ENCODE results near the gene TSPAN32. TPM values are rescaled to one million over a fixed set of nuclear protein-coding genes. Genes with fewer than 3 reads are reported as not detected.
A peak's percentile ranks its signal among the peaks of the same experiment; 100 is the strongest.

TSPAN32 gene
- polyA plus RNA-seq, 6 donors from 2014 or later, result 6.5 to 24.0 (median 13.5) TPM

DNA sequence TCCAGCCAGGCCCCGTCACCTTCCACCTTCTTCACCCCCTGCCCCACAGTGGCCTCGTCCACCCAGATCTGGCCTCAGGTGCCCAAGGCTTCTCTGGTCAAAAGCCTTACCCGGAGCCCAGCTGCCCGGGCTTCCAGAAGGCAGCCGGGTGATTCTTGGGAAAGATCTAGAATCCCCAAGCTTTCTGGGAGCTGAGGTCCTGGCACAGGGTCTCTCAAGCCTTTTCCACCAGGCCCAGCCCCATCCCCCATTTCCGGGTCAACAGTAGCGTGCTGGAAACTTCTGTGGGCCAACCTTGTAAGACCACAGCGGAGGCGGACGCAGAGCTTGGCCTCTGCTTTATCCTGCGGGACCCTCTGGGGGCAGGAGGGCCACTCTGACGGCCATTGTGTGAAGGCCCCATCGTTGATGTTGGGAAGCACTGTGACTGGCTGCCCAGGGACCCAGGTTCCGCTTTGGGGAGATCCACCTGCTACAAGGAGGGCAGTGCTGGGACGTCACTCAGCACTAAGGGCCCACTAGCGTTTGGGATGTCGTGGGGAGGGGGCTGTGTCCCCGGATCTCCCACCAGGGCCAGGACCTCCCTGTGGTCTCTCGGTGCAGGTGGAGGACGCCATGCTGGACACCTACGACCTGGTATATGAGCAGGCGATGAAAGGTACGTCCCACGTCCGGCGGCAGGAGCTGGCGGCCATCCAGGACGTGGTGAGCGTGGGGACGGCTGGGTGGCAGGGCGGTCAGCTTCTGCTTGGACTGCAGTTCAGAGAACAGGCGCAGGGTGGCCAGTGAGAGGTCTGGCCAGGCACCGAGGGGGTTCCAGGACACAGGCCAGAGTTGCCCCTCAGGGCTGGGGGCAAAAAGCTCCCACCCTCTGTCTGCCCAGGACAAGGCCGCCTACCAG lies 11.5 kb downstream of the TSPAN32 start:
- Mint-ChIP-seq H3K36me3 (peaks cover 0 to 5% of the 10 kb centered on the region in 2 donors), H3K27ac (no peak overlapping the region), H3K27me3 (no peaks in the 10 kb centered on the region), H3K9me3 (peaks cover 0 to 2% (median 0%) of the 10 kb centered on the region in 7 donors), H3K4me3 (no peak overlapping the region), H3K4me1 (peaks cover 0 to 5% (median 0%) of the 10 kb centered on the region in 3 donors)
- no peak for DNase-seq
- ATAC-seq (ENCODE audit: low read depth in 2 of 2), result no peak

DNA sequence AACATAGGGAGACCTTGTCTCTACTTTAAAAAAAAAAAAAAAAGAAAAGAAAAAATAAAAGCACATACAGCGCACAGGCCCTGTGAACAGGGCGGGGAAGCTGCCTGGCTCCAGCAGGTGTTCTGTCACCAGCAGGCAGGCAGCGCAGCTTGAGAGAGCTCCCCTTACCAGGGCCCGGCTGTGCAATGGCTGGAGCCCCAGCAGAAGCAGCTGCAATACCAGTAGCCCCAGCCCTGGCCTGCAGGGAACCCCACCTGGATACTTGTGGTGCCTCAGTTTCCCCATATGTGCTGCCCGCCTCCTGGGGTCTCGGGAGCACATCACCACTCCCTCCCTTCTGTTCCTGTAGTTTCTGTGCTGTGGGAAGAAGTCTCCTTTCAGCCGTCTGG lies 12.3 kb downstream of the TSPAN32 start:
- Mint-ChIP-seq H3K4me3 (no peak overlapping the region), H3K27me3 (no peaks in the 10 kb centered on the region), H3K36me3 (peaks cover 0 to 7% of the 10 kb centered on the region in 2 donors), H3K4me1 (peaks cover 0 to 5% (median 0%) of the 10 kb centered on the region in 3 donors), H3K9me3 (peaks cover 0 to 2% (median 0%) of the 10 kb centered on the region in 7 donors), H3K27ac (no peak overlapping the region)
- DNase-seq (no peak), ATAC-seq (ENCODE audit: low read depth in 2 of 2) (no peak)

DNA sequence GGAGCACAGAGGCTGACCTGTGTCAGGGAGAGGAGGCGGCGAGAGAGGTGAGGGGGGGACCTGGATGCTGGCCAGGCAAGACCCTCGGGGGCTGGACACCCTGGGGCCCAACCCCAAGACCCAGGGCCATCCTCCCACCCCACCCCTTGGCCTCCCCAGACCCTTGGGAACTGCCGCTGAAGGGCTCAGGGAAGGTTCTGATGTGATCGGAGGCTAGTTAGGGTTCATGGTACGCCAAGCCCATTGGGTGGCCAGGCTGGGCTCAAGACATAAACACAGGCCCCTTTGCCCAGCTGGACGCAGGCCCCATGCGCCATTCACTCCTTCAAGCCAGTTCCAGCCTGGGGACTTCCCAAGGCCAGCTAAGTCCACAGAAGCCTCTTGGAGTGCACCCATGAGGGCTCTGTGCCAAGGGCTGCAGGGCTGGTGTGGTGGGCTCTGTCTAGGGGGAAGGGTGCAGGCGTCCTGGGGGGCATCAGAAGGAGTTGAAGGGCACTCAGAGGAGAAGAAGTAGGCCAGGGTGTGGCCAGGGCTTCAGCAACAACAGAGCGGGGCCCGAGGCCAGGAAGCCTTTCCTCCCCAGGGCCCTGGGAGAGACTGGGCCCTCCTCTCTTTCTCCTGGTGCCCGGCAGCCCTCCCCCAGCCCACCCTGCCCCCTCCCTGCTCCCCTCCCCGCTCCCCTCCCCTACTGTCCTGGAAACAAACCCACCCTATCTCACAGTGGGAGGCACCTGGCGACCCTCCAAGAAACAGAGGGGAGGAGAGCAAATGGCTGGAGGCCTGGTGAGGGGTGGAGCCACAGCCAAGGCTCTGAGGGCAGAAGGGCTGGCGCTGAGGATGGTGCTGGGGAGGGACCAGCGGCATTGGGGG lies 12.9 kb downstream of the TSPAN32 start:
- Mint-ChIP-seq H3K27ac (no peak overlapping the region), H3K4me1 (peaks cover 0 to 5% (median 0%) of the 10 kb centered on the region in 3 donors), H3K27me3 (no peaks in the 10 kb centered on the region), H3K4me3 (no peak overlapping the region), H3K36me3 (peaks cover 0 to 7% of the 10 kb centered on the region in 2 donors), H3K9me3 (peaks cover 0 to 2% (median 0%) of the 10 kb centered on the region in 7 donors)
- no peak for DNase-seq
- no peak for ATAC-seq (ENCODE audit: low read depth in 2 of 2)

DNA sequence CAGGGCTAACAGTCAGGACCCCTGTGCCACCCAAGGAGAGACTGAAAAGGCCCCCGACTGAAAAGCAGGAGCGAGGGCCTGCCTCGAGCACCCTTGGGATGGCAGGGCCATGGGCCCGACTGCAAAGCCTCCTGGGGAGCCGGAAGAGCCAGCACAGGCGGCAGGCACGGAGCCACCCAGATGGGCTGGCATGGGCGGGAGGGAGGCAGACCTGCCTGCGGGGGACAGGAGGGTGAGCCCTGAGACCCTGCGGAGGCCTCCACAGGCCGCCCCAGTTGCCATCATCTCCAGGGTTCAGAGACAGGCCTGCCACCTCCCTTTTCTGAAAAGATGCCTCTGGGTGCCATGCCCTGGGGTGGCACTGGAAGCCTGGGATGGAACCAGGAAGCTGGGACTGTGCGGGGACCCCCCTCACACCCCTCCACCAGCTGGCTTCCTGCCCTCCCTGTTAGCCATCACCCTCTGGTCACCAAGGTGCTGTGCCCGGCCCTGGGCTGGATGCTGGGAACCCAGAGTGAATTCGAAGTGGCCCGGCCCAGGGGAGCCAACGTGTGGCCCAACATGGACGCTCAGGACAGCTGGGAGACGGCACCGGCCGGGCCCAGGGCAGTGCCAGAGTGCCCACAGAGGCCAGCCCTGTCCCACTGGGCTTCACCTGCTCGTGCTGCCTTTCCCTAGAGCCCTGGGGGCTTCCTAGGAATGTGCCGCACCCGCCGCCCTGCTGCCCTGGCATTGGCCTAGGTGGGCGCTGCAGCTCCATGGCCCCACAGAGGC lies 13.8 kb downstream of the TSPAN32 start:
- Mint-ChIP-seq H3K27me3 (no peaks in the 10 kb centered on the region), H3K27ac (no peak overlapping the region), H3K36me3 (peaks cover 0 to 7% of the 10 kb centered on the region in 2 donors), H3K9me3 (peaks cover 0 to 3% (median 0%) of the 10 kb centered on the region in 7 donors), H3K4me1 (peaks cover 0 to 5% (median 0%) of the 10 kb centered on the region in 3 donors), H3K4me3 (no peak overlapping the region)
- DNase-seq, result no peak
- no peak for ATAC-seq (ENCODE audit: low read depth in 2 of 2)

DNA sequence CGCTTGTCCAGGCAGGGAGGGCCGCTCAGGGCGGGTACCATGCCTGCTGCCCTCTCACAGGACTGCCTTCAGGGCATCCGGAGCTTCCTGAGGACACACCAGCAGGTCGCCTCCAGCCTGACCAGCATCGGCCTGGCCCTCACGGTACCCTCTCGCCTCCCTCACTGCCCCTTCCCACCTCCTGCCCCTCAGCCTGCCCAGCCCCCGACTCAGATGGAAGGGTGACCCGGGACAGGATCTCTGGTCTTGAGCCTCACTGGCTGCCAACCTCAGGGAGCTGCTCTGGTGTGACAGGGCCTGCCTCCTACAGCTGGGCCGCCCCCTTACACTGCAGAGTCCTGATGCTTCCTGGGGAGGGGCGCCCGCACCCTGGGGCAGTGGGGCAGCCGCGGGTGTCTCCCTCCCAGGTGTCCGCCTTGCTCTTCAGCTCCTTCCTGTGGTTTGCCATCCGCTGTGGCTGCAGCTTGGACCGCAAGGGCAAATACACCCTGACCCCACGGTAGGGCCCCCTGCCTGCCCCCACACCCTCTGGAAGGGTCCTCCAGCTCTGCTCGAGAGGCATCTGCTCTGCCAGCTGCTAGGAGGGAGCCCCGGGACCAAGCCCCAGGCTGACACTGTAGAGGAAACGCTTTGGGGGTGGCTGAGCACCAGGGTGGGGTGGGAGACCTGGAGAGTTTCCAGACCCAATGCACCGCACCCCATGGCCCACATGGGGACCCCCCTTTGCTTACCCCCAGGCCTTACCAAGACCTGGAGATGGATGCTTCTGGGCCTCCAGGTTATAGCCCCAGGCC lies 14.6 kb downstream of the TSPAN32 start:
- H3K4me1 Mint-ChIP-seq, result peaks cover 0 to 5% (median 0%) of the 10 kb centered on the region in 3 donors
- H3K9me3 Mint-ChIP-seq, result peaks cover 0 to 3% (median 0%) of the 10 kb centered on the region in 7 donors
- DNase-seq, result no peak
- peaks cover 0 to under 1% (median 0%) of the 10 kb centered on the region in 3 donors for H3K27me3 Mint-ChIP-seq
- H3K4me3 Mint-ChIP-seq, result no peak overlapping the region
- ATAC-seq (ENCODE audit: low read depth in 2 of 2), result no peak
- no peak overlapping the region for H3K27ac Mint-ChIP-seq
- H3K36me3 Mint-ChIP-seq, result peaks cover 0 to 7% of the 10 kb centered on the region in 2 donors

DNA sequence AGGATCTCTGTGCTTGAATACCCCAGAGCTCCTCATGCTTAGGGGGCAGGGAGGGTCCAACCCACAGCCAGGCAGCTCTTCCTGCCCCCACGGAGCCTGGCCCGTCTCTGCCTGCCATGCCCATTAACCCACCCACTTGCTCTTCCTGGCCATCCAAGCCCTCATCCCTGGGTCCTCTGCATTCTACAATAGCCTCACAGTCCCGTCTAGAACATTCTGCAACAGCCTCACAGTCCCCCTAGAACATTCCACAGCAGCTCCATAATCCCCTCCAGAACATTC lies 15.1 kb downstream of the TSPAN32 start:
- no peak overlapping the region for H3K4me3 Mint-ChIP-seq
- no peaks in the 10 kb centered on the region for H3K4me1 Mint-ChIP-seq
- H3K9me3 Mint-ChIP-seq, result peaks cover 0 to 6% (median 3%) of the 10 kb centered on the region in 7 donors
- H3K27me3 Mint-ChIP-seq, result peaks cover 0 to 6% (median 0%) of the 10 kb centered on the region in 3 donors
- peaks cover 0 to 7% of the 10 kb centered on the region in 2 donors for H3K36me3 Mint-ChIP-seq
- DNase-seq, result no peak
- ATAC-seq (ENCODE audit: low read depth in 2 of 2), result no peak
- peak overlapping the region in 2 of 6 donors; percentile 74 to 78 for H3K27ac Mint-ChIP-seq

DNA sequence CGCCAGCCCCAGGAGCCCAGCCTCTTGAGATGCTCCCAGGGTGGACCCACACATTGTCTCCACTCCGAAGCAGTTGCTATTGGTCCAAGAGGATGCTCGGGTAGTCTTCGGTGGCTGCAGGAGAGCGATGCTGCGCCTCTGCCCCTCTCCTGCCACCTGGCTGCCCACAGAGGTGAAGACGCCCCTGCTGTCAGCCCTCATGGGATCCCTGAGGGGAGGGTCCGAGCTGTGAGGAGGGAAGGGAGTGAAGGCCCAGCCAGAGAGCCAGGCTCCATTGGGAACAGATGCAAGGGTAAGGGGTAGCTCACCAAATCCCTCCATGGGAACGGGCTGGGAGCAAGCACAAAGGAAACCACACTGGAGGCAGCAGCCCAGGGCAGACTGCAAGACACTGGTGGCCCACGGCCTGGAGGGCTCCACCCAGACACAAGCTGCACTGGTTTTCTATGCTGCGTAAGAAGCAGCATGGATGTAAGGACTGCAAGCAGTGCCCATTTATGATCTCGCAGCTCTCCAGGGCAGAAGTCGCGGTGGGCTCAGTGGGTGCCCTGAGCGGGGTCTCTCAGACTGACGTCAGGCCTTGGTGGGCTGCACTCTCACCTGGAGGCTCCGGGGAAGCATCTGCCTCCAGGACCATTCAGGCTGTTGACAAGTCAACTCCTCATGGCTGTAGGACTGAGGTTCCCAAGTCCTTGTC lies 15.7 kb downstream of the TSPAN32 start:
- no peak overlapping the region for H3K4me3 Mint-ChIP-seq

DNA sequence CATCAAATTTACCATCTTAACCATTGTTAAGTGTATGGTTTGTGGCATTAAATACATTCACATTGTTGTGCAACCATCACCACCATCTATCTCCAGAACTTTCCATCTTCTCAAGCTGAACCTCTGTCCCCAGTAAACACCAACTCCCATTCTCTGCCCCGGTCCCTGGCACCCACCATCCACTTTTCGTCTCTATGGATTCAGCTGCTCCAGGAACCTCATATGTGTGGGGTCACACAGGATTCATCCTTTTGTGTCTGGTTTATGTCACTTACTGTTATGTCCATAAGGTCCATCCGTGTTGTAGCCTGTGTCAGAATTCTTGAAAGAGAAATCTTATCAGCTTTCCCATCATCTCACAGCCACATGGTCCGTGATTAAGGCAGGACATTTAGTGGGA lies 16.3 kb downstream of the TSPAN32 start:
- Mint-ChIP-seq H3K36me3 (peaks cover 0 to 7% of the 10 kb centered on the region in 2 donors), H3K27me3 (peaks cover 3 to 9% (median 6%) of the 10 kb centered on the region in 3 donors), H3K27ac (no peak overlapping the region), H3K4me1 (no peaks in the 10 kb centered on the region), H3K9me3 (peaks cover 0 to 18% (median 8%) of the 10 kb centered on the region in 7 donors), H3K4me3 (no peak overlapping the region)
- ATAC-seq (ENCODE audit: low read depth in 2 of 2), result no peak
- DNase-seq, result no peak

More for the DNA sequence above, 15.7 kb downstream of the TSPAN32 start:
- Mint-ChIP-seq H3K27me3 (peaks cover 0 to 9% (median under 1%) of the 10 kb centered on the region in 3 donors), H3K36me3 (peaks cover 0 to 7% of the 10 kb centered on the region in 2 donors), H3K4me1 (no peaks in the 10 kb centered on the region), H3K27ac (no peak overlapping the region), H3K9me3 (peaks cover 0 to 11% (median 3%) of the 10 kb centered on the region in 7 donors)
- DNase-seq (no peak), ATAC-seq (ENCODE audit: low read depth in 2 of 2) (no peak)

DNA sequence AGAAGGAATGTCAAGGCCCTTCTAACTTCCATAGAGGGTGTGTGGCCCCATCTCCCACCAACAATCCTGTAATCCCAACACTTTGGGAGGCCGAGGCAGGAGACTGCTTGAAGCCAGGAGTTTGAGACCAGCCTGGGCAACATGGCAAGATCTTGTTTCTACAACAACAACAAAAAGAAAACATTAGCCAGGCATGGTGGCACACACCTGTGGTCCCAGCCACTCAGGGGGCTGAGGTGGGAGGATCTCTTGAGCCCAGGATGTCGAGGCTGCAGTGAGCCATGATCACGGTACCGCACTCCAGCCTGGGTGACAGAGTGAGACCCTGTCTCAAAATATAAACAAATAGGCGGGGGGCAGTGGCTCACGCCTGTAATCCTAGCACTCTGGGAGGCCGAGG lies 16.9 kb downstream of the TSPAN32 start:
- peaks cover 0 to 7% of the 10 kb centered on the region in 2 donors for H3K36me3 Mint-ChIP-seq
- H3K9me3 Mint-ChIP-seq, result peaks cover 0 to 20% (median 8%) of the 10 kb centered on the region in 7 donors
- no peak overlapping the region for H3K27ac Mint-ChIP-seq
- H3K4me1 Mint-ChIP-seq, result no peaks in the 10 kb centered on the region
- no peak for DNase-seq
- no peak overlapping the region for H3K4me3 Mint-ChIP-seq
- ATAC-seq (ENCODE audit: low read depth in 2 of 2), result no peak
- peaks cover 6 to 9% (median 6%) of the 10 kb centered on the region in 3 donors for H3K27me3 Mint-ChIP-seq

DNA sequence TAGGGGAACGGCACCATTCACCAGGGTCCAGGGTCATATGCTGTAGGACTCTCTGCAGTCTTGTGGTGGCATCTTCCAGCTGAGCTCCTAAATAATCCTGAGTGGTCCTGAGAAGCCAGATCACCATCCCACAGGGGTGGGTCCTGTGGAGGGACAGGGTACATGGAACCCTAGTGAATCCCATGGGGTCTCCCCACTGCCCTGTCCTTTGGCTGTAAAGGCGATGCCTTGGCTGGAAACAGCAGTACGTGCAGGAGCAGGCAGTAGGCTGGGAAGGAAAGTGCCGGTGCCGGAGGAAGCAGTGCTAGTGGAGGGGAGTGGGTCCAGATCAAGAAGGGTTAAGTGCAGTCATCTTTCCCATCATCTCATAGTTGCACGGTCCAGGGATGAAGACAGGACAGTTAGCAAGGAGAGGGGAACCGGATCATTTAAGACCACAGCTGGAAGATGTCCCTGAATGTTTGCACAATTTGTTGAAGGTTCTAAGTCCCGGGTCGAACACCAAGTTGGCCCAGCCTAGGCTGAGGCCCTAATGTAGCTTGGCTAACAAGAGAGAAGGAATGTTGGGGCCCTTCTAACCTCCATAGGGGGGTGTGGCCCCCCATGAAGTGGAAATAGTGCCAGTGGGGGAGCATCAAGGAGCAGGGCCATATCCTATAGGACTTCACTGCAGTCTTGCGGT lies 18.1 kb downstream of the TSPAN32 start:
- no peak for DNase-seq
- H3K4me3 Mint-ChIP-seq, result no peak overlapping the region
- H3K27ac Mint-ChIP-seq, result no peak overlapping the region

DNA sequence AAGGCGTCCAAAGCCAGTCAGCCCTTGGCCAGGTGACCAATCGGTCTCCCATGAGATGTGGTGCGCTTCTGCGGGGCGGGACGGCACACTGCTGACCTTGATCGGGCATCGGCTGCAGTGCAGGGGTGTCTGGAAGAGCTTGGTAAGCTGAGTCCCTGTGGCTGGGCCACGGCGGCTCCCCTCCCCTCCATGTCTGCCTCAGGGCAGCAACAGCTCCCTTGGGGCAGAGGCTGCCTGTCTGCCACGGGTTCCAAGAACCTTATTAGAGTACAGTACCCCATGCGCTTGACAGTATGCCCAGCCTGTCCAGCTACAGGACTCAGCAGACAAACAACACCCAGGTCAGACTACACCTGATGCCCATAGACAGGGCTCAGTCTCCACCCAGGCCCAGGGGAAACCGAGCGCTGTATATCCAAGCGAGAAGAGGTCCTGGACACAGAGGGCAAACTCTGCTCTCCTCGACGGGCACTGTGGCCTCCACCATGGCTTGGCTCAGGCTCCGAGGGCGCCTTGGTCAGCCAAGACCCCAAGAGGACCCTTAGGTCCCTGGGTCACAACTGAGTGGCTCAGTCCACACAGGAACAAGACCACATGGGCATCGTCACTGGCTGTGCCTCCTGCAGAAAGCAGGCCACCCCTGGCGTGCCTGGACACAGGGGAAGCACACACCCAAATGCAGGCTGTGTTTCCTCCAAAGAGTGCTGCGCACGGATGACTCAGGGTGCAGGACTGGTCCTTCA lies 18.9 kb downstream of the TSPAN32 start:
- ATAC-seq (ENCODE audit: low read depth in 2 of 2) (no peak), DNase-seq (no peak)
- Mint-ChIP-seq H3K4me1 (no peaks in the 10 kb centered on the region), H3K27ac (no peak overlapping the region), H3K4me3 (peak overlapping the region in 1 of 8 donors; percentile 52), H3K36me3 (peaks cover 0 to 7% of the 10 kb centered on the region in 2 donors), H3K27me3 (peaks cover 6 to 15% (median 13%) of the 10 kb centered on the region in 3 donors), H3K9me3 (peaks cover 0 to 23% (median 11%) of the 10 kb centered on the region in 7 donors)

More for the DNA sequence above, 18.1 kb downstream of the TSPAN32 start:
- H3K4me1 Mint-ChIP-seq, result no peaks in the 10 kb centered on the region
- H3K27me3 Mint-ChIP-seq, result peaks cover 6 to 13% (median 11%) of the 10 kb centered on the region in 3 donors
- peaks cover 0 to 23% (median 11%) of the 10 kb centered on the region in 7 donors for H3K9me3 Mint-ChIP-seq
- ATAC-seq (ENCODE audit: low read depth in 2 of 2), result no peak
- H3K36me3 Mint-ChIP-seq, result peaks cover 0 to 7% of the 10 kb centered on the region in 2 donors
